ENCODE data around the gene SLC25A48. TPM values are rescaled to one million over a fixed set of nuclear protein-coding genes. Genes with fewer than 3 reads are reported as not detected.
"Not testable (repeated sequence)": the region's sequence is repeated elsewhere in the genome, so short reads cannot be mapped to it uniquely, and the experiment has no call there.

SLC25A48 gene
- total and polyA plus RNA-seq, 2 donors: 0.05 to 0.25 TPM

DNA sequence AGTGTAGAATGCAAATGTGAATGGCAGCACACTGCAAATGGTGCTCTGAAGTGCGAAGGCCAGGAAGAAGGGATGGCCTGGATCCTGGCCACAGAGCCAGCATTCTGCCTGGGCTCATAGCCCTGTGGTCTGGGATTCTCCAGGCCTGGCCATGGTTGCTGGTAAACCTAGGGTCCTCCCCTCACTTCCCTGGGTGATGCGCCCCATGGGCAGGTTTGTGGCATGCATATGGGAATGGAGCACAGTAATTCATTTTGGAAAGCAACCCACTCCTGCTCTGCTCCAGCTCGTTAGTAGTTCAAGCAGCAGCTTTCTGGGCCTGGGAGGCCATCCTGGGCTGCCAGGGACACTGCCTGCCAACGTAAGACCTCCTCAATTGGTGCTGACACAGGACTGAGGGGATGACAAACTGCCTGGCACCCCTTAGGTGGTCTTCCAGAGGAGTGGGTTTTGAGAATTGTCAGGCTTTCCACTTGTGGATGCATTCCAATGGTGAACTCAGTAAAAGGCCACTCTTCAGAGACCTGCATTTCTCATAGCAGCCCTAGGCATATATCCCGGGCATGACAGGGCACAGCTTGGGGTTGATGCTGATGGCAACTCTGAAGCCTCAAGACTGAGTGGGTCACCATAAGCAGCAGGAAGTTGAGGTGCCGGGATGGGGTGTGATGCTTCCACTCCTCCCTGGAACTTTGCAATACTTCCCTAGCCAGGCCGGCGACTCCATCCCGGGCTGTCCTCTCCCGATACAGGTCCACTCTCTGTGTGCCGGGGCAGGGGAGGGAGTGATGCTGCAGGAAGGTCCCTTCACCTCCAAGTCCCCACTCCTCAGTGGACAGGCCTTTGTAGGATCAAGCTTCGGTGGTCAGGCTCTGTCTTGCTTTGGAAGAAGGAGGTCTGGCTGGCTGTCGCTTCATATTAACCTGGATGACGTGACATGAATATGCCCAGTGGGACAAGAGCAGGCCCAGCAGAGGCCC, 1.2 kb upstream of the SLC25A48 start:
- H3K36me3 ChIP-seq (ENCODE audit: control insufficient read depth in 2 of 2, insufficient read depth in 2 of 2, low read length in 1 of 2): no peaks in the 10 kb centered on the region
- WGBS: 93% methylated on average over 14 of the region's 14 CpGs
- H3K4me1 ChIP-seq (ENCODE audit: control insufficient read depth in 2 of 2, insufficient read depth in 2 of 2, low read length in 2 of 2): no peaks in the 10 kb centered on the region
- peaks cover 21 to 51% of the 10 kb centered on the region in 2 donors for H3K27me3 ChIP-seq (ENCODE audit: control insufficient read depth in 2 of 2, insufficient read depth in 1 of 2, low read length in 1 of 2)
- no peak overlapping the region for H3K4me3 ChIP-seq (ENCODE audit: low read length in 2 of 2)
- no peaks in the 10 kb centered on the region for H3K9me3 ChIP-seq (ENCODE audit: control insufficient read depth in 2 of 2, insufficient read depth in 1 of 2, low read length in 1 of 2)
- no peak overlapping the region for H3K27ac ChIP-seq (ENCODE audit: low read depth in 1 of 2, low read length in 1 of 2)
- no peak for DNase-seq (ENCODE audit: low read depth in 6 of 9, low spot score in 9 of 9)

GRCh38 chr5:135833961-135834638, 363 bp upstream of the SLC25A48 start:
- DNase-seq (ENCODE audit: low read depth in 6 of 9, low spot score in 9 of 9): peak in 1 of 9 donors; percentile 6
- Histone ChIP-seq H3K4me1 (ENCODE audit: control insufficient read depth in 2 of 2, insufficient read depth in 2 of 2, low read length in 2 of 2) (no peaks in the 10 kb centered on the region), H3K9me3 (ENCODE audit: control insufficient read depth in 2 of 2, insufficient read depth in 1 of 2, low read length in 1 of 2) (peaks cover 0 to 3% of the 10 kb centered on the region in 2 donors), H3K27me3 (ENCODE audit: control insufficient read depth in 2 of 2, insufficient read depth in 1 of 2, low read length in 1 of 2) (peaks cover 21 to 54% of the 10 kb centered on the region in 2 donors), H3K27ac (ENCODE audit: low read depth in 1 of 2, low read length in 1 of 2) (no peak overlapping the region), H3K4me3 (ENCODE audit: low read length in 2 of 2) (no peak overlapping the region), H3K36me3 (ENCODE audit: control insufficient read depth in 2 of 2, insufficient read depth in 2 of 2, low read length in 1 of 2) (no peaks in the 10 kb centered on the region)
- 33% methylated on average over 16 of the region's 16 CpGs for WGBS

GRCh38 chr5:135835766-135836165, 1.3 kb downstream of the SLC25A48 start:
- WGBS: 57% methylated on average over 7 of the region's 7 CpGs
- DNase-seq (ENCODE audit: low read depth in 6 of 9, low spot score in 9 of 9): no peak

GRCh38 chr5:135838395-135838794, 3.9 kb downstream of the SLC25A48 start:
- H3K4me3 ChIP-seq (ENCODE audit: low read length in 2 of 2); H3K27ac ChIP-seq (ENCODE audit: low read depth in 1 of 2, low read length in 1 of 2): not testable (repeated sequence)
- H3K27me3 ChIP-seq (ENCODE audit: control insufficient read depth in 2 of 2, insufficient read depth in 1 of 2, low read length in 1 of 2): peaks cover 21 to 36% of the 10 kb centered on the region in 2 donors

More at GRCh38 chr5:135835766-135836165, 1.3 kb downstream of the SLC25A48 start:
- H3K27ac ChIP-seq (ENCODE audit: low read depth in 1 of 2, low read length in 1 of 2): no peak overlapping the region
- H3K27me3 ChIP-seq (ENCODE audit: control insufficient read depth in 2 of 2, insufficient read depth in 1 of 2, low read length in 1 of 2): peaks cover 21 to 51% of the 10 kb centered on the region in 2 donors
- no peaks in the 10 kb centered on the region for H3K4me1 ChIP-seq (ENCODE audit: control insufficient read depth in 2 of 2, insufficient read depth in 2 of 2, low read length in 2 of 2)
- peaks cover 0 to 3% of the 10 kb centered on the region in 2 donors for H3K9me3 ChIP-seq (ENCODE audit: control insufficient read depth in 2 of 2, insufficient read depth in 1 of 2, low read length in 1 of 2)
- H3K36me3 ChIP-seq (ENCODE audit: control insufficient read depth in 2 of 2, insufficient read depth in 2 of 2, low read length in 1 of 2): no peaks in the 10 kb centered on the region
- no peak overlapping the region for H3K4me3 ChIP-seq (ENCODE audit: low read length in 2 of 2)

GRCh38 chr5:135839566-135839965, 5.1 kb downstream of the SLC25A48 start:
- peaks cover 0 to 3% of the 10 kb centered on the region in 2 donors for H3K9me3 ChIP-seq (ENCODE audit: control insufficient read depth in 2 of 2, insufficient read depth in 1 of 2, low read length in 1 of 2)
- H3K4me1 ChIP-seq (ENCODE audit: control insufficient read depth in 2 of 2, insufficient read depth in 2 of 2, low read length in 2 of 2): no peaks in the 10 kb centered on the region
- no peak for DNase-seq (ENCODE audit: low read depth in 6 of 9, low spot score in 9 of 9)
- 89% methylated on average over 4 of the region's 4 CpGs for WGBS
- H3K27ac ChIP-seq (ENCODE audit: low read depth in 1 of 2, low read length in 1 of 2): no peak overlapping the region
- no peak overlapping the region for H3K4me3 ChIP-seq (ENCODE audit: low read length in 2 of 2)
- no peaks in the 10 kb centered on the region for H3K36me3 ChIP-seq (ENCODE audit: control insufficient read depth in 2 of 2, insufficient read depth in 2 of 2, low read length in 1 of 2)
- H3K27me3 ChIP-seq (ENCODE audit: control insufficient read depth in 2 of 2, insufficient read depth in 1 of 2, low read length in 1 of 2): peaks cover 14 to 24% of the 10 kb centered on the region in 2 donors

More at GRCh38 chr5:135838395-135838794, 3.9 kb downstream of the SLC25A48 start:
- not testable (repeated sequence) for H3K9me3 ChIP-seq (ENCODE audit: control insufficient read depth in 2 of 2, insufficient read depth in 1 of 2, low read length in 1 of 2); H3K4me1 ChIP-seq (ENCODE audit: control insufficient read depth in 2 of 2, insufficient read depth in 2 of 2, low read length in 2 of 2); DNase-seq (ENCODE audit: low read depth in 6 of 9, low spot score in 9 of 9); H3K36me3 ChIP-seq (ENCODE audit: control insufficient read depth in 2 of 2, insufficient read depth in 2 of 2, low read length in 1 of 2)

DNA sequence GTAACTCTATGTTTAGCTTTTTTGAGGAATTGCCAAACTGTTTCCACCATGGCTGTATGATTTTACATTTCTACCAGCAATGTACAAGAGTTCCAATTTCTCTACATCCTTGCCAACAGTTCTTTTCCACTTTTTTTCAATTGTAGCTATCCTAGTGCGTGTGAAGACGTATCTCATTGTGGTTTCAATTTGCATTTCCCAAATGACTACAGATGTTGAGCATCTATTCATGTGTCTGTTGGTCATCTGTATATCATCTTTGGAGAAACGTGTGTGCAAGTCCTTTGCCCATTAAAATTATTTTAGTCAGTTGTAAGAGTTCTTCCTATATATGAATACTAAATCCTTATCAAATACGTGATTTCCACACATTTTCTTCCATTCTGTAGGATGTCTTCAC, 6.5 kb downstream of the SLC25A48 start:
- H3K27me3 ChIP-seq (ENCODE audit: control insufficient read depth in 2 of 2, insufficient read depth in 1 of 2, low read length in 1 of 2): peaks cover 1 to 11% of the 10 kb centered on the region in 2 donors
- no peak overlapping the region for H3K27ac ChIP-seq (ENCODE audit: low read depth in 1 of 2, low read length in 1 of 2)
- 86% methylated on average over 4 of the region's 4 CpGs for WGBS
- no peaks in the 10 kb centered on the region for H3K4me1 ChIP-seq (ENCODE audit: control insufficient read depth in 2 of 2, insufficient read depth in 2 of 2, low read length in 2 of 2)
- no peak for DNase-seq (ENCODE audit: low read depth in 6 of 9, low spot score in 9 of 9)
- H3K4me3 ChIP-seq (ENCODE audit: low read length in 2 of 2): no peak overlapping the region
- no peaks in the 10 kb centered on the region for H3K36me3 ChIP-seq (ENCODE audit: control insufficient read depth in 2 of 2, insufficient read depth in 2 of 2, low read length in 1 of 2)
- peaks cover 0 to 3% of the 10 kb centered on the region in 2 donors for H3K9me3 ChIP-seq (ENCODE audit: control insufficient read depth in 2 of 2, insufficient read depth in 1 of 2, low read length in 1 of 2)

- DNase-seq (ENCODE audit: low read depth in 6 of 9, low spot score in 9 of 9): no peak
- no peaks in the 10 kb centered on the region for H3K4me1 ChIP-seq (ENCODE audit: control insufficient read depth in 2 of 2, insufficient read depth in 2 of 2, low read length in 2 of 2)
- no peak overlapping the region for H3K27ac ChIP-seq (ENCODE audit: low read depth in 1 of 2, low read length in 1 of 2)
- H3K36me3 ChIP-seq (ENCODE audit: control insufficient read depth in 2 of 2, insufficient read depth in 2 of 2, low read length in 1 of 2): no peaks in the 10 kb centered on the region
- no peak overlapping the region for H3K4me3 ChIP-seq (ENCODE audit: low read length in 2 of 2)
- 83% methylated on average over 4 of the region's 4 CpGs for WGBS
- H3K9me3 ChIP-seq (ENCODE audit: control insufficient read depth in 2 of 2, insufficient read depth in 1 of 2, low read length in 1 of 2): peaks cover 0 to 3% of the 10 kb centered on the region in 2 donors
- H3K27me3 ChIP-seq (ENCODE audit: control insufficient read depth in 2 of 2, insufficient read depth in 1 of 2, low read length in 1 of 2): peaks cover 0 to 3% of the 10 kb centered on the region in 2 donors
Measured at GRCh38 chr5:135842737-135843136, 8.3 kb downstream of the SLC25A48 start.

- WGBS: 92% methylated on average over 6 of the region's 6 CpGs
- Histone ChIP-seq H3K36me3 (ENCODE audit: control insufficient read depth in 2 of 2, insufficient read depth in 2 of 2, low read length in 1 of 2) (no peaks in the 10 kb centered on the region), H3K27ac (ENCODE audit: low read depth in 1 of 2, low read length in 1 of 2) (no peak overlapping the region), H3K4me1 (ENCODE audit: control insufficient read depth in 2 of 2, insufficient read depth in 2 of 2, low read length in 2 of 2) (no peaks in the 10 kb centered on the region), H3K9me3 (ENCODE audit: control insufficient read depth in 2 of 2, insufficient read depth in 1 of 2, low read length in 1 of 2) (no peaks in the 10 kb centered on the region), H3K27me3 (ENCODE audit: control insufficient read depth in 2 of 2, insufficient read depth in 1 of 2, low read length in 1 of 2) (no peaks in the 10 kb centered on the region), H3K4me3 (ENCODE audit: low read length in 2 of 2) (no peak overlapping the region)
- DNase-seq (ENCODE audit: low read depth in 6 of 9, low spot score in 9 of 9): no peak
Measured at GRCh38 chr5:135843571-135844337, 9.3 kb downstream of the SLC25A48 start.
